Psoas muscle (tissue), 8 donors: ENCODE data around the gene ARHGEF12. TPM values are rescaled to one million over a fixed set of nuclear protein-coding genes. Genes with fewer than 3 reads are reported as not detected.

Experiments used
- ATAC-seq, 4 donors: fragments of 200-7000 bp; cut with Tn5 transposase; one replicate each; pipeline ENCODE4 v1.9.1; 2020; ENCODE audit warnings: moderate library complexity in 3 of 4, mild to moderate bottlenecking in 2 of 4
- DNase-seq, 2 donors: peaks; one replicate each; pipeline ENCODE4 v3.0.0-alpha.2; 2020
- H3K27ac ChIP-seq: fragments of 200-600 bp; one replicate; pipeline ENCODE4 v1.8.0; 2022
- H3K27me3 ChIP-seq, 3 donors: fragments of 200-600 bp in 1 of 3; one replicate each; pipeline versions ENCODE4 v1.6.1 to v1.8.0; 2013 to 2022; ENCODE audit warnings: low read length in 2 of 3, mild to moderate bottlenecking in 2 of 3, moderate library complexity in 1 of 3; ENCODE audit not compliant: insufficient read depth in 3 of 3
- H3K36me3 ChIP-seq, 2 donors: fragments of 200-600 bp in 1 of 2; one replicate each; pipeline versions ENCODE4 v1.6.1 to v1.8.0; 2013 to 2022; ENCODE audit warnings: low read depth in 1 of 2, mild to moderate bottlenecking in 1 of 2, moderate library complexity in 1 of 2; ENCODE audit not compliant: insufficient read depth in 1 of 2
- H3K4me1 ChIP-seq: fragments of 200-600 bp; one replicate; pipeline ENCODE4 v1.8.0; 2022
- H3K4me3 ChIP-seq: fragments of 200-600 bp; one replicate; pipeline ENCODE4 v1.8.0; 2022; ENCODE audit warnings: mild to moderate bottlenecking
- H3K9me3 ChIP-seq: fragments of 200-600 bp; one replicate; pipeline ENCODE4 v1.8.0; 2022
- WGBS, 3 donors: extraction: QIAGEN DNeasy Blood & Tissue Kit; methylation state at CpG; one replicate each; pipeline versions ENCODE4 v1.1.6 to v1.1.7; 2013; 5-methylcytosine and 5-hydroxymethylcytosine counted together
- intact Hi-C, 2 donors: fragments of 100-400 bp; cut with DNase I; formaldehyde crosslinking; loops; one replicate each; pipeline versions ENCODE4 v1.11.0 to v1.14.2; 2022
- polyA plus RNA-seq, 3 donors: library from polyadenylated mRNA; stranded (reverse); fragments of 200-250 nt; gene quantifications; one replicate each; pipeline ENCODE4 v1.2.3, GENCODE V29; 2013
- total RNA-seq, 4 donors: library from RNA; stranded (reverse); fragmentation: NEBNext Ultra II Directional in 2 of 4; extraction: Animal tissue kit (Norgen Biotek cat#: 25700) in 2 of 4; gene quantifications; one replicate each; pipeline versions ENCODE4 v1.2.1 to v1.2.4, GENCODE V29; 2021 to 2023
- TF ChIP-seq, protein P1 (sequence below): fragments of 200-600 bp; IDR thresholded peaks from one replicate; pipeline ENCODE4 v1.8.0; 2022; ENCODE audit warnings: antibody characterized with exemption
- donor health status: healthy with polysubstance abuse.
- donor health status: DM: no; HTN: no; CAD: no; lungs with moderate emphysema.
- donor health status: Bipolar disorder and iron deficiency.
- donor health status: healthy.
- donor health status: DM: yes; HTN: yes; CAD: no.
- donor health status: DM: no; HTN: no; CAD: no.
- donor health status: DM: no; HTN: no; CAD: no.
- donor health status: DM: yes; HTN: yes; CAD: no.

The ARHGEF12 gene
- total and polyA plus RNA-seq, 7 donors, result 14.8 to 102 (median 45.6) TPM

GRCh38 chr11:120528749-120529148 lies 192.5 kb downstream of the ARHGEF12 start:
- Histone ChIP-seq H3K27me3 (peaks cover 0 to 33% (median 10%) of the 10 kb centered on the region in 3 donors), H3K27ac (no peak overlapping the region), H3K9me3 (no peaks in the 10 kb centered on the region), H3K4me1 (no peaks in the 10 kb centered on the region), H3K36me3 (no peaks in the 10 kb centered on the region), H3K4me3 (no peak overlapping the region)
- 89 to 95% (median 89%) methylated on average over 4 of the region's 4 CpGs for WGBS, 3 donors
- intact Hi-C loops, result no loop called here
- TF ChIP-seq, protein P1, sequence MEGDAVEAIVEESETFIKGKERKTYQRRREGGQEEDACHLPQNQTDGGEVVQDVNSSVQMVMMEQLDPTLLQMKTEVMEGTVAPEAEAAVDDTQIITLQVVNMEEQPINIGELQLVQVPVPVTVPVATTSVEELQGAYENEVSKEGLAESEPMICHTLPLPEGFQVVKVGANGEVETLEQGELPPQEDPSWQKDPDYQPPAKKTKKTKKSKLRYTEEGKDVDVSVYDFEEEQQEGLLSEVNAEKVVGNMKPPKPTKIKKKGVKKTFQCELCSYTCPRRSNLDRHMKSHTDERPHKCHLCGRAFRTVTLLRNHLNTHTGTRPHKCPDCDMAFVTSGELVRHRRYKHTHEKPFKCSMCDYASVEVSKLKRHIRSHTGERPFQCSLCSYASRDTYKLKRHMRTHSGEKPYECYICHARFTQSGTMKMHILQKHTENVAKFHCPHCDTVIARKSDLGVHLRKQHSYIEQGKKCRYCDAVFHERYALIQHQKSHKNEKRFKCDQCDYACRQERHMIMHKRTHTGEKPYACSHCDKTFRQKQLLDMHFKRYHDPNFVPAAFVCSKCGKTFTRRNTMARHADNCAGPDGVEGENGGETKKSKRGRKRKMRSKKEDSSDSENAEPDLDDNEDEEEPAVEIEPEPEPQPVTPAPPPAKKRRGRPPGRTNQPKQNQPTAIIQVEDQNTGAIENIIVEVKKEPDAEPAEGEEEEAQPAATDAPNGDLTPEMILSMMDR, result no peak
- DNase-seq (no peak), ATAC-seq (no peak)

DNA sequence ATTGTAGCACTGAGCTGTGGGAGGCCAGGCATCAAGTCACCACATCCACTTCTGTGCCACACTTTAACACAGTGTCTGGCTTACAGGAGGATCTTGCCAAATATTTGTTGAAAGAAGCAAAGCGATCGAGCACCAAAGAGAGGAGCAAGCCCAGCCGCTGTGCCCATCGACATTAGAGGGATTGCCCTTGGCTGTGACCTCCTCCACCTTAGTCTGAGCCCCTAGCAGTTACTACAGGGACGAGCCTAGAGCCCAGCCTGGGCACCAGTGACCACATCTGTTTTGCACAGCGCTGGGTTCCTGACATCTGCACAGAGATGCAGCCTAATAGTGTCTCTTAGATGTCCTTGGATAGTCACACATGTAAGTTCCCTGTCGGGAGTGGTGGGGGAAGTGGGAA lies 193.0 kb downstream of the ARHGEF12 start:
- H3K27me3 ChIP-seq, result peaks cover 0 to 31% (median 7%) of the 10 kb centered on the region in 3 donors
- H3K9me3 ChIP-seq, result no peaks in the 10 kb centered on the region
- DNase-seq, result peak in 1 of 2 donors; percentile 16

GRCh38 chr11:120529911-120530310 lies 193.7 kb downstream of the ARHGEF12 start:
- TF ChIP-seq, protein P1, result no peak
- no peak overlapping the region for H3K4me3 ChIP-seq
- no peaks in the 10 kb centered on the region for H3K9me3 ChIP-seq
- peaks cover 0 to 30% (median 7%) of the 10 kb centered on the region in 3 donors for H3K27me3 ChIP-seq
- intact Hi-C loops, result no loop called here
- no peak overlapping the region for H3K27ac ChIP-seq
- no peaks in the 10 kb centered on the region for H3K36me3 ChIP-seq
- WGBS, 3 donors, result 84 to 88% (median 84%) methylated on average over 6 of the region's 6 CpGs
- H3K4me1 ChIP-seq, result no peaks in the 10 kb centered on the region
- ATAC-seq (no peak), DNase-seq (no peak)

More for the DNA sequence above, 193.0 kb downstream of the ARHGEF12 start:
- Histone ChIP-seq H3K36me3 (no peaks in the 10 kb centered on the region), H3K4me3 (no peak overlapping the region), H3K27ac (no peak overlapping the region), H3K4me1 (no peaks in the 10 kb centered on the region)
- TF ChIP-seq, protein P1, result no peak
- 87 to 92% (median 88%) methylated on average over 7 of the region's 7 CpGs for WGBS, 3 donors
- intact Hi-C loops, result no loop called here
- ATAC-seq, result no peak

GRCh38 chr11:120532082-120532831 lies 196.0 kb downstream of the ARHGEF12 start:
- DNase-seq (no peak), ATAC-seq (no peak)
- 46 to 59% (median 48%) methylated on average over 16 of the region's 16 CpGs for WGBS, 3 donors
- no peaks in the 10 kb centered on the region for H3K4me1 ChIP-seq
- no peak overlapping the region for H3K4me3 ChIP-seq
- no peaks in the 10 kb centered on the region for H3K36me3 ChIP-seq
- TF ChIP-seq, protein P1, result no peak
- no peaks in the 10 kb centered on the region for H3K9me3 ChIP-seq
- intact Hi-C loops, result no loop called here
- H3K27me3 ChIP-seq, result peaks cover 0 to 20% (median 7%) of the 10 kb centered on the region in 3 donors
- no peak overlapping the region for H3K27ac ChIP-seq

- DNase-seq (no peak), ATAC-seq (no peak)
- no peaks in the 10 kb centered on the region for H3K4me1 ChIP-seq
- H3K27ac ChIP-seq, result no peak overlapping the region
- intact Hi-C loops, result no loop called here
- peaks cover 0 to 20% (median 7%) of the 10 kb centered on the region in 3 donors for H3K27me3 ChIP-seq
- no peak overlapping the region for H3K4me3 ChIP-seq
- no peaks in the 10 kb centered on the region for H3K9me3 ChIP-seq
- WGBS, 3 donors, result 34 to 42% (median 35%) methylated on average over 5 of the region's 5 CpGs
- no peaks in the 10 kb centered on the region for H3K36me3 ChIP-seq
- TF ChIP-seq, protein P1, result no peak
Observed at GRCh38 chr11:120532832-120533196, 196.6 kb downstream of the ARHGEF12 start.
